HG03039 (cell line): ENCODE data around the gene TUBA4A.

Source experiments
- ATAC-seq: cut with Tn5 transposase; IDR thresholded peaks from one replicate; pipeline ENCODE4 v1.9.1; 2021; ENCODE audit warnings: mild to moderate bottlenecking, moderate library complexity; ENCODE audit not compliant: unreplicated experiment

Gene TUBA4A

GRCh38 chr2:219253753-219254589, at the start of gene TUBA4A:
TUBA4A (minus strand) TSS chr2:219253918; CDS start chr2:219253858, 60 bp downstream.
- peak; percentile 58 for ATAC-seq

- no peak for ATAC-seq
Measured at GRCh38 chr2:219302412-219302968, 48.8 kb upstream of the TUBA4A start.

- ATAC-seq, result no peak
Measured at GRCh38 chr2:219300022-219300421, 46.3 kb upstream of the TUBA4A start.

GRCh38 chr2:219299372-219299760, 45.6 kb upstream of the TUBA4A start:
- ATAC-seq, result no peak

- ATAC-seq, result no peak
Measured at GRCh38 chr2:219298759-219299371, 45.1 kb upstream of the TUBA4A start.

- ATAC-seq, result no peak
Measured at GRCh38 chr2:219297766-219298456, 44.2 kb upstream of the TUBA4A start.

GRCh38 chr2:219296631-219297391, 43.1 kb upstream of the TUBA4A start:
- ATAC-seq, result no peak

GRCh38 chr2:219296142-219296541, 42.4 kb upstream of the TUBA4A start:
- ATAC-seq, result no peak

- ATAC-seq, result peak; percentile 92
Measured at GRCh38 chr2:219294356-219295351, 40.9 kb upstream of the TUBA4A start.

GRCh38 chr2:219293736-219294231, 40.1 kb upstream of the TUBA4A start:
- ATAC-seq, result no peak

GRCh38 chr2:219292616-219293015, 38.9 kb upstream of the TUBA4A start:
- ATAC-seq, result no peak

GRCh38 chr2:219291910-219292490, 38.3 kb upstream of the TUBA4A start:
- no peak for ATAC-seq

GRCh38 chr2:219291394-219291793, 37.7 kb upstream of the TUBA4A start:
- ATAC-seq, result no peak

GRCh38 chr2:219290381-219291171, 36.9 kb upstream of the TUBA4A start:
- ATAC-seq, result no peak

- no peak for ATAC-seq
Measured at GRCh38 chr2:219289537-219290361, 36.0 kb upstream of the TUBA4A start.

GRCh38 chr2:219289195-219289536, 35.4 kb upstream of the TUBA4A start:
- no peak for ATAC-seq

GRCh38 chr2:219287580-219288265, 34.0 kb upstream of the TUBA4A start:
- no peak for ATAC-seq
